HepG2 (cell line): ENCODE data around the gene RGS13. TPM values are rescaled to one million over a fixed set of nuclear protein-coding genes. Genes with fewer than 3 reads are reported as not detected.

Source experiments
- AHDC1 ChIP-seq: sonication (generic); formaldehyde crosslinking; IDR thresholded peaks from 2 replicates; pipeline ENCODE4 v1.5.1; 2020; ENCODE audit warnings: mild to moderate bottlenecking, missing genetic modification reagents, borderline replicate concordance
- CBFB ChIP-seq: sonication (generic); formaldehyde crosslinking; IDR thresholded peaks from 2 replicates; pipeline ENCODE4 v1.4.0; 2020; ENCODE audit warnings: missing genetic modification reagents
- CEBPG ChIP-seq: IDR thresholded peaks from 2 replicates; pipeline ENCODE4 v1.6.1; 2016
- CHCHD3 ChIP-seq: sonication (generic); formaldehyde crosslinking; IDR thresholded peaks from 2 replicates; pipeline ENCODE4 v1.8.0; 2022; ENCODE audit warnings: mild to moderate bottlenecking, missing genetic modification reagents, moderate library complexity
- ERF ChIP-seq: IDR thresholded peaks from 2 replicates; pipeline ENCODE4 v1.6.1; 2018; ENCODE audit warnings: missing biosample characterization, missing genetic modification reagents
- HMG20A ChIP-seq: IDR thresholded peaks from 2 replicates; pipeline ENCODE4 v1.6.1; 2016; ENCODE audit warnings: borderline replicate concordance
- HNF4A ChIP-seq: sonication (generic); formaldehyde crosslinking; IDR thresholded peaks from 2 replicates; pipeline ENCODE4 v1.4.0; 2020; ENCODE audit warnings: missing genetic modification reagents
- HNF4G ChIP-seq, 2 experiments: sonication (generic) in 1 of 2; formaldehyde crosslinking in 1 of 2; IDR thresholded peaks; 2 replicates each; pipeline versions ENCODE4 v1.4.0 to v1.6.1; 2011 to 2020; ENCODE audit warnings: borderline replicate concordance in 2 of 2, low read depth in 2 of 2, mild to moderate bottlenecking in 2 of 2, low read length in 1 of 2, missing genetic modification reagents in 1 of 2, moderate library complexity in 1 of 2
- HOMEZ ChIP-seq: IDR thresholded peaks from 2 replicates; pipeline ENCODE4 v1.6.1; 2016; ENCODE audit warnings: low read depth
- NCOA2 ChIP-seq: sonication (generic); formaldehyde crosslinking; IDR thresholded peaks from 2 replicates; pipeline ENCODE4 v1.8.0; 2022; ENCODE audit warnings: inconsistent platforms
- PBX2 ChIP-seq: IDR thresholded peaks from 2 replicates; pipeline ENCODE4 v1.6.1; 2016; ENCODE audit warnings: control low read depth
- RCOR2 ChIP-seq: IDR thresholded peaks from 2 replicates; pipeline ENCODE4 v1.6.1; 2016; ENCODE audit warnings: missing biosample characterization, missing genetic modification reagents
- RFXANK ChIP-seq: IDR thresholded peaks from 2 replicates; pipeline ENCODE4 v1.6.1; 2016
- SRSF9 ChIP-seq: fragments of 200-400 bp; formaldehyde crosslinking; IDR thresholded peaks from 2 replicates; pipeline ENCODE4 v1.6.1; 2018; ENCODE audit warnings: borderline replicate concordance, mild to moderate bottlenecking, low read depth, low read length; ENCODE audit not compliant: insufficient read depth, poor library complexity, severe bottlenecking
- ZBTB21 ChIP-seq: sonication (generic); formaldehyde crosslinking; IDR thresholded peaks from 2 replicates; pipeline ENCODE4 v1.4.0; 2020; ENCODE audit warnings: missing genetic modification reagents
- ZNF292 ChIP-seq: sonication (generic); formaldehyde crosslinking; IDR thresholded peaks from 2 replicates; pipeline ENCODE4 v1.8.1; 2022; ENCODE audit warnings: mild to moderate bottlenecking, low read depth, missing genetic modification reagents, borderline replicate concordance
- ZNF431 ChIP-seq: sonication (generic); formaldehyde crosslinking; IDR thresholded peaks from 2 replicates; pipeline ENCODE4 v1.9.0; 2022; ENCODE audit warnings: missing genetic modification reagents, low read depth, mild to moderate bottlenecking, borderline replicate concordance
- ZNF605 ChIP-seq: sonication (generic); formaldehyde crosslinking; IDR thresholded peaks from 2 replicates; pipeline ENCODE4 v1.8.0; 2022; ENCODE audit warnings: mild to moderate bottlenecking, missing genetic modification reagents
- ZNF784 ChIP-seq: sonication (generic); formaldehyde crosslinking; IDR thresholded peaks from 2 replicates; pipeline ENCODE4 v1.5.1; 2020; ENCODE audit warnings: missing genetic modification reagents, mild to moderate bottlenecking, borderline replicate concordance
- polyA plus RNA-seq, 8 experiments: library from polyadenylated mRNA; depleted of rRNA in 3 of 8; stranded (reverse) in 7 of 8; unstranded in 1 of 8; fragments of >200 nt; fragmentation: Illumina TruSeq in 4 of 8; extraction: Trizol in 4 of 8; gene quantifications; 2 replicates each; pipeline versions ENCODE4 v1.2.1 to v1.2.3, GENCODE V29; 2011 to 2016; ENCODE audit warnings: low read depth in 4 of 8, missing spikeins in 1 of 8, mixed read lengths in 1 of 8; ENCODE audit not compliant: insufficient read depth in 1 of 8
- total RNA-seq, 5 experiments: library from RNA; depleted of rRNA; stranded (reverse); fragments of >200 nt; fragmentation: Illumina TruSeq; extraction: Trizol; gene quantifications; 2 replicates each; pipeline ENCODE4 v1.2.3, GENCODE V29; 2016; ENCODE audit warnings: low read depth in 1 of 5
- TF ChIP-seq, protein P1 (sequence below): sonication (generic); formaldehyde crosslinking; IDR thresholded peaks from 2 replicates; pipeline ENCODE4 v1.4.0; 2020; ENCODE audit warnings: missing genetic modification reagents
- TF ChIP-seq, protein P2 (sequence below): sonication (generic); formaldehyde crosslinking; IDR thresholded peaks from 2 replicates; pipeline ENCODE4 v1.8.1; 2023; ENCODE audit warnings: mild to moderate bottlenecking, missing genetic modification reagents, borderline replicate concordance

RGS13 gene
- total and polyA plus RNA-seq, 2 of the 13 experiments (the other 11 are each of a cell fraction or from before 2014, with no cell fraction given): not detected

- TF ChIP-seq, protein P1, sequence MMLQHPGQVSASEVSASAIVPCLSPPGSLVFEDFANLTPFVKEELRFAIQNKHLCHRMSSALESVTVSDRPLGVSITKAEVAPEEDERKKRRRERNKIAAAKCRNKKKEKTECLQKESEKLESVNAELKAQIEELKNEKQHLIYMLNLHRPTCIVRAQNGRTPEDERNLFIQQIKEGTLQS (CRISPR knock-in tag): no peak
- 0 out of 2 replicates have a peak, but pooled peaks have one; percentile 35 for TF ChIP-seq PBX2 (CRISPR knock-in tag)
- TF ChIP-seq HNF4A (CRISPR knock-in tag): peak; percentile 75
- TF ChIP-seq CBFB (CRISPR knock-in tag): no peak
- TF ChIP-seq SRSF9: no peak
- TF ChIP-seq ZBTB21: no peak
- 0 out of 2 replicates have a peak, but pooled peaks have one; percentile 35 for TF ChIP-seq NCOA2 (CRISPR knock-in tag)
- no peak; the same call in 1 of the 2 replicates for TF ChIP-seq HMG20A (CRISPR knock-in tag)
- TF ChIP-seq ERF (CRISPR knock-in tag): no peak
- TF ChIP-seq HOMEZ (CRISPR knock-in tag): 0 out of 2 replicates have a peak, but pooled peaks have one; percentile 13
- TF ChIP-seq AHDC1: peak; percentile 33; the same call in 1 of the 2 replicates
- peak; percentile 38; the same call in 1 of the 2 replicates for TF ChIP-seq HNF4G (IDR thresholded peaks at IDR 0.05; ENCODE audit: borderline replicate concordance, low read depth, low read length)
- no peak for TF ChIP-seq HNF4G (CRISPR knock-in tag; IDR thresholded peaks at IDR 0.05; ENCODE audit: borderline replicate concordance, low read depth)
- no peak for TF ChIP-seq CHCHD3
- TF ChIP-seq CEBPG (CRISPR knock-in tag): peak; percentile 36; the same call in 1 of the 2 replicates
- TF ChIP-seq ZNF431: no peak
- TF ChIP-seq ZNF605 (CRISPR knock-in tag): no peak
- TF ChIP-seq, protein P2, sequence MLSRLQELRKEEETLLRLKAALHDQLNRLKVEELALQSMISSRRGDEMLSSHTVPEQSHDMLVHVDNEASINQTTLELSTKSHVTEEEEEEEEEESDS (CRISPR knock-in tag): no peak
- TF ChIP-seq ZNF292: no peak
- TF ChIP-seq ZNF784: no peak
- TF ChIP-seq RFXANK: no peak
- TF ChIP-seq RCOR2 (CRISPR knock-in tag): no peak
Measured at GRCh38 chr1:192682335-192682734, 46.4 kb downstream of the RGS13 start (continued).
